NCI-H82 treated with DMSO at 0.1 percent for 48 hours (cell line): ENCODE results near the gene TNFRSF12A.
A peak's percentile ranks its signal among the peaks of the same experiment; 100 is the strongest.

Experiments used
- DNase-seq: peaks from one replicate; lab custom pipeline; 2025; ENCODE audit not compliant: unreplicated experiment; lab: John Stamatoyannopoulos, UW

Gene TNFRSF12A

DNA sequence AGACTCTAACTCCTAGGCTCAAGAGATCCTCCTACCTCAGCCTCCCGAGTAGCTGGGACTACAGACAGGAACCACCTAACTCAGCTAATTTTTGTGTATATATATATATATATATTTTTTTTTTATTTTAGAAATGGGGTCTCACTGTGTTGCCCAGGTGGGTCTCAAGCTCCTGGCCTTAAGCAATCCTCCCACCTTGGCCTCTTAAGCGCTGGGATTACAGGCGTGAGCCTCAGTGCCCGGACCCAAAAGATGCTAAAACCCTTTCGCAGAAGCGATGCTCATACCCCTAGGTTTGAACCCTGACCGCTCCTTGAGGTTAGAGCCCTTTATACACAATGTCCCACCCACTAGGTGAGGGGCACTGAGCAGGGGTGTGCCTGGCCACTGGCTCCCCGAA is 9.7 kb upstream of the TNFRSF12A start:
- DNase-seq = no peak

DNA sequence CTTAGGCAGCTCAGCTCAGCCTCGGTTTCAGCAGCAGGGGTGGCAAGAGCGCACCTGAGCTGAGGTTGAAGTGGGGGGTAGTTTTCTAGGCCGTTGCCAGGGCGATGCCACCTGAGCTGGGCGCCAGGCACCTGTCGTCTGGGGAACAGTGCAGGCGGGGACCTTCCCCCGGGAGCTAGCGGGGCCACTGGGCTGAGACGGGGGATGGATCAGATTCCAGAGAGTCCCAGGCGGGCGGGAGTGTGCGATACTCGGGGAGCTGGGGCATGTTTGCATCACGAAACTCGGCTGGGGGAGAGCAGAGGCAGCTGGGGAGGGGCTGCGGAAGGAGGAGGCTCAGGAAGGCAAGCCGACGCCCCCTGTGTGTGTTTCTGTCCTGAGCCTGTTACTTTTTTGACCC is 7.9 kb upstream of the TNFRSF12A start:
- DNase-seq = no peak

DNA sequence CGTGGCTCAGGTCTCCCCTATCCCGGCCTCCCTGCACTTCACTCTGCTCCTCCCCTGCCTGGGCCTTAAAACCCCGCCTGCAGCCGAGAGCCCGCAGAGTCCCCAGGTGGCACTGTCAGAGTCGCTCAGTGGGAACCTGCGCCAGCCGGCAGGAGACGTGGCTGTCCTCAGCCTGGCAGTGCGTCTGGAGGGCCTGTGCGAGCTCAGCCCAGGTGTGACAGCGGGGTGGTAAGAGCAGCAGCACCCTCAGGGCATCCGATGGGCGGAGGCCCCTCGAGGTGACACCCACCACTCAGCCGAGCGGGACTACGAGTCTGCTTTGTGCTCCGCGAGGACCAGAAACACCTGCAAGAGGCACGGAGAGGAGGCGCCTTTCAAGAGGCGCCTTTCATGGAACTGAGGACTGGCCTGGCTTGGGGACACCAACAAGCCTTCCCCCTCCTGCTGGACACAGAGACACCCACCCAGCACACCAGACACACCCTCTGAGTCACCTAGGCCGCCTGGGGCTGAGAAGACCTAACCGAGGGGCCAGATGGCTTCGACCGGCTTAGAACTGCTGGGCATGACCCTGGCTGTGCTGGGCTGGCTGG is 7.2 kb upstream of the TNFRSF12A start, which contains the start of gene CLDN9:
Gene CLDN9 (plus strand): TSS at position 96 of the 593 bp plus-strand sequence. CDS start 440 bp downstream, at position 536.
- DNase-seq = no peak

DNA sequence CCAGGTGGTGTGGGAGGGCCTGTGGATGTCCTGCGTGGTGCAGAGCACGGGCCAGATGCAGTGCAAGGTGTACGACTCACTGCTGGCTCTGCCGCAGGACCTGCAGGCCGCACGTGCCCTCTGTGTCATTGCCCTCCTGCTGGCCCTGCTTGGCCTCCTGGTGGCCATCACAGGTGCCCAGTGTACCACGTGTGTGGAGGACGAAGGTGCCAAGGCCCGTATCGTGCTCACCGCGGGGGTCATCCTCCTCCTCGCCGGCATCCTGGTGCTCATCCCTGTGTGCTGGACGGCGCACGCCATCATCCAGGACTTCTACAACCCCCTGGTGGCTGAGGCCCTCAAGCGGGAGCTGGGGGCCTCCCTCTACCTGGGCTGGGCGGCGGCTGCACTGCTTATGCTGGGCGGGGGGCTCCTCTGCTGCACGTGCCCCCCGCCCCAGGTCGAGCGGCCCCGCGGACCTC is 6.6 kb upstream of the TNFRSF12A start:
- no peak for DNase-seq

DNA sequence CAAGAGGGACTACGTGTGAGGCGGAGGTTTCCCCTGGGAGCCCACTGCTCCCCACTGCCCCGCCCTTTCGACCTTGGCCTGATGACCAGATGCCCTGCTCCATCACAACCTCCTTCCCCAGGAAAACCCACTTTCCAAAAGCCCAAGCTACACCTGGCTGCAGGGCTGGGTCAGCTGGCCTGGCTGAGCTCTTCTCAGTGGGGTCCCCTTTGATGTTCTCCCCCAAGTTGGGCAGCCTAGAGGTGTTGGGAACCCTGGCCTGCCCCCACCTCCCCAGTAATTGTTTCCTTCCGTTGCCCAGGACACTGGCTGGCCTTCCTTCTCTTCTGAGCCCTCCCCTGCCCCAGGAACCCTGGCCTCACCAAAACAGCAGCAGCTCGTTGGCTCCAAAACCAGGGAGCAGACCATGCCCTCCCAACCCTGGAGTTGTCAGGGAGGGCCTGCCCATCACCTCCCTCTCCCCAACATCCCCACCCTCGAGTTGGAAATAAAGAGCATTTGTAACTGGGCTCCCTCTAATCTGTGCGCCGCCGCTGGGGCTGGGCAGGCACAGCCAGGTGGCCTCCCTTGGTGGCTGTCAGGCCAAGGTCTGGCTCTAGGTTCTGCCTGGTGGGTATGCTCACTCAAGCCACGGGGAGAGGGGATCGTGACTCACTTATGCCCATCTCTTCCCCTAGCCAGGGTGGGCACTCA is 6.0 kb upstream of the TNFRSF12A start:
- no peak for DNase-seq

DNA sequence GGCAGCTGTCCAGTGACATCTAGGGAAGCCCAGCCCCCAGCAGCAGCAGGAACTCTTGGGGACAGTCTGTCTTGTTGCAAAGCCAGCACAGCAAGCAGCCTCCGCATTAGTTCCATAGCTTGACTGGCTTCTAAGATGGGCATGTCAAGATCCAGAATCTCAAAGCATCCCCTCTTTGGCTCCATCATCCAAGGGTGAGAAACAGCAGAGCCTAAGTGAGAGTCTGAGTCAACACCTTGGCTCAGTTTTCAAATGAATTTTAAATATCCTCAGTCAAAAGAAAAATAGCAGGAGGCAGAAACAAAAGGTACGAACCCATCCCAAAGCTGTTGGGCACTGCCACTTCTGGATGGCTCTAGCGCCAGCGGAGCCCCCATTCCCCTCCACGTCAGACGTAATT is 5.2 kb upstream of the TNFRSF12A start:
- DNase-seq = no peak

DNA sequence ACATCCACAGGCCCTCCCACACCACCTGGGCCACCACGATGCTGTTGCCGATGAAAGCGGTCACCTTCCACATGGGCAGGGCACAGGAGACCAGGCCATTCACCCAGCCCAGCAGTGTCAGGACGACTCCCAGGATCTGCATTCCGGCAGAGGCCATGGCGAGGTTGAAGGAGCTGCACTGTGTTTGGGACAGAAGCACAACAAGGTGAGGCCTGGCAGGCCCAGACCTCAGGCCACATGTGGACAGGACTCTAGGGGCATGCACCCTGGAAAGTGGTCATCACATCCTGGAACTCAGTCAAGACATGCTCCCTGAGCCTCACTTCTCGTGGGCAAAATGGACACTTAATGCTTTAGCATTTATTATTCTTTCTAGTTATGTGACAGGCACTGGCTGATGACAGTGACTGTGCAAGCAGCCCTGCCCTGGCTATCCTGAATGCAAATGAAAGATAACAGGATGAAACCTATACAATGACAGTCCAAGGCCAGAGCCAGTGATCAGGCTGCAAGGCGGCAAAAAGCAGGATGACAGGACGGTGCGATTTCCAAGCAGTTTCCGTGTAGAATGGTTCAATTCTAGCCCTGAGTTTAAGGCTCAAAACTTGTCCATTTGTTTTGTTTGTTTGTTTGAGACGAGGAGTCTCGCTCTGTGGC is 4.2 kb upstream of the TNFRSF12A start:
- DNase-seq = no peak

DNA sequence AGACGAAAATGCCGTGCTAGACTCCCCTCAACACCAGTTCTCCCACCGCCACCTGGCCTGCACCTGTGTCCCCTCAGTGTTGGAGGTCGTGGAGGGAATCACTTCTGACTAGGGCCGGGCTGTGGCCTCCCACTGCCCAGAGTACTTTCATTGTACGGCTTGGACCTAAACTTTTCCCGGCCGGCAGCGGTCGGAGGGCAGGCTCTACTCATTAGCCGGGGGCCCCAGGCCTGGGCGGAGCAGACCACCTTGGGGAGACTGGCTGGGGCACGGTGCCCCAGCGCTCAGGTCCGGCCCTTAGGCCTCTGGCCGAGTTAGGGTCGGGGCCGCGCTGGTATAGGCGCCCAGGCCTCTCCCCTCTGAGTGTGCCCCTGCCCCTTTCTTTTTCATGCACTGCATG is 2.8 kb upstream of the TNFRSF12A start:
- no peak for DNase-seq

DNA sequence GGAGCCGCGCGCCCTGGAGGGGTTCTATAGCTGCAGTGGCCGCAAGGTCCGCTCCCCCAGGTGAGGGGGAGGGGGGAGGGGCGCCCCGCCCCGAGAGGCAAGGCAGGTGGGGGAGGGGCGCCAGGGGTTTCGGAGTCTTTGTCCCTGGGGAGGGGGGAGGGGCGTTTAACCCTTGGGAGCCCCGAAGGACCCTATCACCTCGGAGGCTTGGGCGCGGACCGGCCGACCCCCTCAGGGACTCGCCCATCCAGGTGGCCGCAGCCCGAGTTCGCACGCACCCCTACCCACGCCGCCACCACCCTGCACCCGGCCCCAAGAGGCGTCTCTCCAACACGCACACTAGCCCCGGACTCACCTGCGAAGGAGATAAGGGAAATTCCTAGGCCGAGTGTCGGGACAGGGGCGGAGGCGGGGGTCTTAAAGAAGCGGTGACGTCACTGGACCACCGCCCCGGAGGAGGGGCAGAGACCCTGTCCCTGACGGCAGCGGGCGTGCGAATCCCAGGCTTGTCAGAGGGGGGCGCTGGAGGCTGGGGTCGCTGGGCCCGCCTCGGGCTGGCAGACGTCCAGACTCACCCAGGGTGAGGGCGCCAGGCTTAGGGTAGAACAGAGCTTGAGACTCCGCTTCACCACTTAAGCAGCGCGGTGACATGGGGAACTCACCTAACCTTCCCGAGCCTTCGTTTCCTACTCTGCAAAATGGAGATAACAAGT is 2.2 kb upstream of the TNFRSF12A start, which contains the start of gene CLDN6:
Gene CLDN6 (minus strand): TSS at position 390 of the 713 bp plus-strand sequence. CDS start 2,162 bp downstream, outside the sequence.
- DNase-seq = peak; percentile 23

DNA sequence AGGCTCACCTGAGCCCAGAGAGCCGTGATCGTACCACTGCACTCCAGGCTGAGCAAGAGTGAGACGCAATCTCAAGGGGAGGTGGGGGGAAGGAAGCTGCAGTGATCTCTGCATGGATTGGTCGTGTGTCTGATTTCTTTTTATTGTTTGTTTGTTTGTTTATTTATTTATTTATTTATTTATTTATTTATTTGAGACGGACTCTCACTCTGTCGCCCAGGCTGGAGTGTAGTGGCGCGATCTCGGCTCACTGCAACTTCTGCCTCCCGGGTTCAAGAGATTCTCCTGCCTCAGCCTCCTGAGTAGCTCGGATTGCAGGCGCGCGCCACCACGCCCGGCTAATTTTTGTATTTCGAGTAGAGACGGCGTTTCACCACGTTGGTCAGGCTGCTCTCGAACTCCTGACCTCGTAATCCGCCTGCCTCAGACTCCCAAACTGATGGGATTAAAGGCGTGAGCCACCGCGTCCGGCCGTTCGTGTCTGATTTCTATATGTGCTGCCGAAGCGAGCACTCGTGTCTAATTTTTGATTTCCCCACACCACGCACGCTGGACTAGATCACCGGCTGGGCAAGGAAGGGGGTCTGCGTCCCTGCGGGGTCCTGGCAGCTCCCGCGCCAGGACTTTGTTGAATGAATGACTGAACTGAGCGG is 448 bp upstream of the TNFRSF12A start:
- DNase-seq = peak; percentile 49

DNA sequence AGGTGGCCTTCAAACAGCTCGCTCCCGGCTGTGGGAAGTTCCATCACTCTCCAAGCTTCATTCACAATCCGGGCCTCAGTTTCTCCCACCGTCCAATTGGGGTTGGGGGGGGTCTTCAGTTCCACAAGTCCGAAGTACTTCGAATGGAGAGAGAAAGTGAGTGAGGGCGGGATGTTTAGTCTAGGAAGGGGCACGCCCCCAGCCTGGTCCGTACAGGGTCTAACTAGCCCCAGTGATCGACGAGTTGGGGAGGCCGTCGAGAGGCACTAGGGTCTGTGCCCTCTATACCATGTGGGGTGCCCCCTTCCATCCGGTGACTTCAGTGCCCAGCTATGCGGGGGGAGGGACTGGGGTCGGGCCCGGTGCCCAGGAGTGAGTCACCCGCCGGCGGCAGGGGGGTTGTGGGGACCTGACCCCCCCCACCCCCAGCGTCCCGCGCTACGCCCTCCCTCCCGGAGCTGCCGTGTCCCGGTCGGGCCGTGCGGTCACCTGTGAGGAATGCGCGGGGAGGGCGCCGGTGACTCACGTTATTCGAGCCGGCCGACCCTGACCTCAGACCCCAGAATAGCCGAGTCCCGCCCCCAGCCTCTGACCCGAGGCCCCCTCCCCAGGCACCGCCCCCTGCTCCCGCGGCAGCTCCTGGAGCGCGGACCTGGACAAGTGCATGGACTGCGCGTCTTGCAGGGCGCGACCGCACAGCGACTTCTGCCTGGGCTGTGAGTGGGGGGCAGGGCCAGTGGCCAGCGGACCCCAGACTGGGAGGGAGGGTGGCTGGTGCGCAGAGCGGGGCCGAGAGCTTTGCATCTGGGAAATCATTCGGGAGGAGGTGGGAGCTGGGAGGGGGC is 658 bp downstream of the TNFRSF12A start:
- no peak for DNase-seq

DNA sequence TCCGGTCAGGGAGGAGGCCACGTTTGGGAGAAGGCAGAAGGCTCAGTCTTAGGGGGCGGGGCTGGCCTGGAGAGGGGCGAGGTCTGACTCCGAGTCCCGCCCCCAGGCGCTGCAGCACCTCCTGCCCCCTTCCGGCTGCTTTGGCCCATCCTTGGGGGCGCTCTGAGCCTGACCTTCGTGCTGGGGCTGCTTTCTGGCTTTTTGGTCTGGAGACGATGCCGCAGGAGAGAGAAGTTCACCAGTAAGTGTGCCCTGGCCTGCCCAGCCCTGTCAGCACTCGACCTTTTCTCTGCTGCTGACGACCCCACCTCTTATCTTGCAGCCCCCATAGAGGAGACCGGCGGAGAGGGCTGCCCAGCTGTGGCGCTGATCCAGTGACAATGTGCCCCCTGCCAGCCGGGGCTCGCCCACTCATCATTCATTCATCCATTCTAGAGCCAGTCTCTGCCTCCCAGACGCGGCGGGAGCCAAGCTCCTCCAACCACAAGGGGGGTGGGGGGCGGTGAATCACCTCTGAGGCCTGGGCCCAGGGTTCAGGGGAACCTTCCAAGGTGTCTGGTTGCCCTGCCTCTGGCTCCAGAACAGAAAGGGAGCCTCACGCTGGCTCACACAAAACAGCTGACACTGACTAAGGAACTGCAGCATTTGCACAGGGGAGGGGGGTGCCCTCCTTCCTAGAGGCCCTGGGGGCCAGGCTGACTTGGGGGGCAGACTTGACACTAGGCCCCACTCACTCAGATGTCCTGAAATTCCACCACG is 1.5 kb downstream of the TNFRSF12A start:
- peak; percentile 47 for DNase-seq

DNA sequence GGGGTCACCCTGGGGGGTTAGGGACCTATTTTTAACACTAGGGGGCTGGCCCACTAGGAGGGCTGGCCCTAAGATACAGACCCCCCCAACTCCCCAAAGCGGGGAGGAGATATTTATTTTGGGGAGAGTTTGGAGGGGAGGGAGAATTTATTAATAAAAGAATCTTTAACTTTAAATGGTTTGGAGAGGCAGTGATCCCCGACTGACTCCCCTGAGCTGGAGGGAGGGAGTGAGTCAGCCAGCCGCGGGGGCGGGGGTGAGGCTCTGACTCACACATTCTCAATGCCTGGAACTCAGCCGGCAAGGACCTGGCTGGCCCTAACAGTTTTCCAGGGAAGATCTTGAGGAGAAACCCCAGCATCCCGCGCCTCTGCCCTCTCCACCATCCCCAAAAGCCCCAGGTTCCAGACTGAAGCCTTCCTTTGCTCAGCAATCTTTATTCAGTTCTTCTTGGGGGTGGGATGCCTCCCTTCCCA is 2.1 kb downstream of the TNFRSF12A start:
- no peak for DNase-seq

DNA sequence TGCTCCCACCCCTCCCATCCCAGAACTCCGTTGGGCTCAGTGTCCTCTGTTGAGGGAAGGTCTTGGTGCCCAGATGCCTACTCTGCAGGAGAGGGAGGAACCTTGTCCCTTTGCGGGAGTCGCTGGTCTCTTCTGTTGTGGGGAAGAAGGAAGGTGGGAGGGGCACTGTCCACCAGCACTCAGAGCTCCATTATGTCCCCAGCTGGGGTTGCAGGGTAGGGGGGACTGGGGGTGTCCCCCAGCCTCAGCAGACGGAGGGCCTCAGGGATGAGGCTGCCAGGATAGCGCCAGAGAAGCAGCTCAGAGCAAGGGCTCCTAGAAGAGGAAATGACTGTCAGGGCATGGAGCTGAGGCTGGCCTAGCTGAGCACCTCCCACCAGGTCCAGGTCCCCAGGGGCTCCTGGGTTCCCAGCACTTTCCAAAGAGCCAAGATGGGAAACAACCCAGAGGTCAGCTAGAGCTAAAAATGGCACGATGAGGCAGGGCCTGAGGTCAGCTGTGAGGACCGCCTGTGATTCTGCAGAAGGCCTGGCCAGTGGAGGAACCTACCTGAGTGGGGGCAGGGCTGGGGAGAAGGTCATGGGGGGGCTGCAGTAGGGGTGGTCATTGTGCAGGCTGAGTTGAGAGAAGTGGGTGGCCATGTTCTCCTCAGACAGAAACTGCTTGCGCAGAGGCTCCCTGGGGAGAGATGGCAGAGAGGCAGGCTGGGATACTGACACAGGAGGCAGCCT is 2.7 kb downstream of the TNFRSF12A start:
- no peak for DNase-seq

DNA sequence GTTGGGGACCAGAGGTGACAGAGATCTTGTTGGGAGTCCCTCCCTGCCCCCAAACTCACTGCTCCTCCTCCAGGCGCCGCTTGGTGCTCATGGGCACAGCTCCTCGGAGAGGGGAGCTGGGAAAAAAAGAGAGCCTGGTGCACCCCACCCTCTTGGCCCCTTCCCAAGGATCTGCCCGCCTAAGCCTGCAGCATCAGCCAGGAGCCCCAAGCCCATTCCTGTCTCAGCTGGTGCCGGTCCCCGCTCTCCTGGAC is 3.2 kb downstream of the TNFRSF12A start:
- DNase-seq = no peak

DNA sequence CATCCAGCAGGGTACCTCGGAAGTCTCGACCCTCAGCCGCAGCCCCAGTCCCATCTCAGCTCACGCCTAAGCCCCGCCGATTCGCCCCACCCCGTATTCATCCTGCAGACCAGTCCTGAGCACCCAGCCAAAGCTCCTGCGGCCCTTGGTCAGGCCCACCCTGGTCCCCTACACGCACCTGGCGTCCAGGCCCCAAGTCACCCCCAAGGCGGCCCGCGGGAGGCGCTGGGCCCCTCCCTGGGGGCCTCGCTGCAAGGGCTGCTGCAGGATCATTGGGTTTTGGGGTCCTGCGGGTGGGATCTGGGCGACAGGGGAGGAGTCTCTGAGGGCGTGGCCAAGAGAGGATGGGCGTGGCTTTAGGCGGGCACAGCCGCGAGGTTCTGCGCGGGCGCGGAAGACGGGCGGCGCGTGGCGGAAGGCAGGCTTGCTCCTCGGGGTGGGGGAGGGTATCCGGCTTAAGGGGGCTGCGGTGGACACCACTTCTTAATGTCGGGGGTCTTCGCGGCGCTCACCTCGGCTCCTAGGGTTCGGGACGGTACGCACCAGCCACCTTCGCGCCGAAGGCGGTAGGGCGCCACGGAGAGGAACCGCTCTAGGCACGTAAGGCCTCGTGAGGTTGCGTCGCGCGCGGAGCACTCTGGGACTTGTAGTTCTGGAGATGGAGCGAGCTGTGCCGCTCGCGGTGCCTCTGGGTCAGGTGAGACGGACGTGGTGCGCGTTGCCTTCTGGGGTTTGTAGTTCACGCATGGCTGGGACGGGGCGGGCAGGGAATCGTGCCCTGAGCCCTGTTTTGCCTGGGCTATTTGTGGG is 3.7 kb downstream of the TNFRSF12A start, which contains the start of the genes HCFC1R1 and THOC6:
Gene HCFC1R1 (minus strand): TSS at position 274 of the 810 bp plus-strand sequence. CDS start 1 bp downstream, at position 273.
Gene THOC6 (plus strand): TSS at position 367 of the 810 bp plus-strand sequence. CDS start 292 bp downstream, at position 659.
- DNase-seq = peak; percentile 94
